Endothelial cell of umbilical vein (primary cell): Measurements from ENCODE around the gene OLFM2. TPM values are rescaled to one million over a fixed set of nuclear protein-coding genes. Genes with fewer than 3 reads are reported as not detected.

Experiments
- BruUV-seq: library from RNA; stranded (reverse); fragments of 400-500 nt; replicated peaks from 2 replicates; lab custom pipeline; 2021; lab: Mats Ljungman, UMichigan
- CTCF ChIA-PET: fragments of 300-600, 350-600 bp; sonication (Branson Sonifier 250); formaldehyde crosslinking; loops from one replicate; lab custom pipeline; 2021; ENCODE audit warnings: antibody characterized with exemption, inconsistent platforms; lab: Charles Lee
- POLR2A ChIA-PET: fragments of 300-600, 350-600 bp; sonication (Branson Sonifier 250); formaldehyde crosslinking; loops from one replicate; lab custom pipeline; 2021; ENCODE audit warnings: antibody characterized with exemption, inconsistent platforms; lab: Charles Lee
- DNase-seq: peaks from one replicate; pipeline ENCODE4 v3.0.0-alpha.2; 2011; ENCODE audit warnings: low read depth, low spot score
- FAIRE-seq: peaks from 2 replicates; lab custom pipeline; 2011; peaks lifted over from hg19 to GRCh38; lab: Jason Lieb, UNC
- H2AFZ ChIP-seq: 2 replicates; pipeline ENCODE4 v1.6.0; 2012; ENCODE audit warnings: low read depth, low read length, control low read depth, inconsistent platforms
- H3K27ac ChIP-seq: 2 replicates; pipeline ENCODE4 v1.5.1; 2011; ENCODE audit warnings: low read depth, mild to moderate bottlenecking, control low read depth, low read length, moderate library complexity; ENCODE audit not compliant: insufficient read depth
- H3K27me3 ChIP-seq, 2 experiments: 2 replicates each; pipeline versions ENCODE4 v1.6.0 to v1.6.1; 2011; ENCODE audit warnings: low read length in 2 of 2, mixed read lengths in 1 of 2; ENCODE audit not compliant: control insufficient read depth in 2 of 2, insufficient read depth in 2 of 2
- H3K36me3 ChIP-seq, 2 experiments: 2 replicates in 1 of 2; 3 replicates in 1 of 2; pipeline ENCODE4 v1.5.1; 2011; ENCODE audit warnings: low read length in 2 of 2, mild to moderate bottlenecking in 1 of 2, moderate library complexity in 1 of 2; ENCODE audit not compliant: control insufficient read depth in 2 of 2, insufficient read depth in 2 of 2; ENCODE audit errors: extremely low read depth in 1 of 2
- H3K4me1 ChIP-seq: 3 replicates; pipeline ENCODE4 v1.5.1; 2011; ENCODE audit warnings: mild to moderate bottlenecking, low read length; ENCODE audit not compliant: control insufficient read depth, insufficient read depth; ENCODE audit errors: extremely low read depth
- H3K4me2 ChIP-seq: 2 replicates; pipeline ENCODE4 v1.6.1; 2011; ENCODE audit warnings: low read length, control low read depth, mixed read lengths; ENCODE audit not compliant: insufficient read depth
- H3K4me3 ChIP-seq, 3 experiments: fragments of 200-600 bp in 1 of 3; sonication (generic), shearing (Covaris generic) in 1 of 3; replicated peaks in 1 of 3; 2 replicates each; pipeline ENCODE4 v1.5.1; 2011 to 2016; ENCODE audit warnings: control low read depth in 3 of 3, low read length in 3 of 3, mild to moderate bottlenecking in 2 of 3, inconsistent platforms in 1 of 3, low read depth in 1 of 3, moderate library complexity in 1 of 3; ENCODE audit not compliant: insufficient read depth in 1 of 3
- H3K79me2 ChIP-seq: 2 replicates; pipeline ENCODE4 v1.6.0; 2012; ENCODE audit warnings: low read length, inconsistent platforms; ENCODE audit not compliant: control insufficient read depth, insufficient read depth
- H3K9ac ChIP-seq: replicated peaks from 2 replicates; pipeline ENCODE3; 2011; ENCODE audit warnings: low read length, control low read depth; ENCODE audit not compliant: insufficient read depth; ENCODE audit errors: extremely low read depth
- H3K9me1 ChIP-seq: replicated peaks from 3 replicates; pipeline ENCODE4 v1.6.0; 2011; ENCODE audit warnings: mild to moderate bottlenecking, low read length; ENCODE audit not compliant: control insufficient read depth, insufficient read depth; ENCODE audit errors: extremely low read depth
- H3K9me3 ChIP-seq: replicated peaks from 2 replicates; pipeline ENCODE4 v1.5.1; 2012; ENCODE audit warnings: low read length, inconsistent platforms; ENCODE audit not compliant: control insufficient read depth, insufficient read depth
- H4K20me1 ChIP-seq: replicated peaks from 2 replicates; pipeline ENCODE3; 2011; ENCODE audit warnings: mild to moderate bottlenecking, low read length; ENCODE audit not compliant: control insufficient read depth, insufficient read depth; ENCODE audit errors: extremely low read depth
- EZH2 ChIP-seq: IDR thresholded peaks from 2 replicates; pipeline ENCODE4 v1.6.1; 2012; ENCODE audit warnings: borderline replicate concordance, low read depth, mild to moderate bottlenecking, moderate library complexity, low read length, inconsistent platforms; ENCODE audit not compliant: severe bottlenecking
- FOS ChIP-seq: IDR thresholded peaks from 2 replicates; pipeline ENCODE4 v1.6.1; 2011; ENCODE audit warnings: mild to moderate bottlenecking, low read length, moderate library complexity, borderline replicate concordance; ENCODE audit not compliant: insufficient read depth
- GATA2 ChIP-seq: IDR thresholded peaks from 2 replicates; pipeline ENCODE4 v1.7.0; 2011; ENCODE audit warnings: low read depth, mild to moderate bottlenecking, moderate library complexity, mixed read lengths, low read length; ENCODE audit not compliant: insufficient read length, insufficient read depth
- JUN ChIP-seq: IDR thresholded peaks from 2 replicates; pipeline ENCODE4 v1.6.1; 2011; ENCODE audit warnings: borderline replicate concordance, low read depth; ENCODE audit not compliant: insufficient read length, insufficient read depth
- MYC ChIP-seq: IDR thresholded peaks from one replicate; pipeline ENCODE4 v1.6.1; 2011; ENCODE audit warnings: mild to moderate bottlenecking, low read depth, low read length
- POLR2A ChIP-seq: IDR thresholded peaks from 2 replicates; pipeline ENCODE4 v1.6.1; 2012; ENCODE audit warnings: low read depth, mild to moderate bottlenecking, control low read depth, low read length
- POLR2AphosphoS5 ChIP-seq: IDR thresholded peaks from 2 replicates; pipeline ENCODE4 v1.6.1; 2012; ENCODE audit warnings: low read depth, mild to moderate bottlenecking, control low read depth, low read length, moderate library complexity; ENCODE audit not compliant: insufficient read depth
- dilution Hi-C: fragments of 300-500 bp; cut with MboI; formaldehyde crosslinking; loops from one replicate; pipeline ENCODE4 v1.15.0; 2019; ENCODE audit warnings: low sequenced_read_pairs; ENCODE audit not compliant: extremely low pct_ligation_motif_present
- intact Hi-C: fragments of 100-400 bp; cut with micrococcal nuclease; formaldehyde crosslinking; loops from one replicate; pipeline ENCODE4 v1.10.0; 2022
- polyA plus RNA-seq, 4 experiments: library from polyadenylated mRNA; depleted of rRNA in 3 of 4; stranded (reverse) in 3 of 4; unstranded in 1 of 4; fragments of >200 nt; gene quantifications; 2 replicates each; pipeline versions ENCODE4 v1.2.1 to v1.2.3, GENCODE V29; 2011 to 2012; ENCODE audit warnings: missing spikeins in 1 of 4
- total RNA-seq: library from RNA; stranded (reverse); gene quantifications from 2 replicates; pipeline ENCODE4 v1.2.3, GENCODE V29; 2021
- TF ChIP-seq, protein P1 (sequence below): IDR thresholded peaks from 2 replicates; pipeline ENCODE4 v1.6.1; 2011; ENCODE audit not compliant: insufficient read depth, insufficient read length
- TF ChIP-seq, protein P2 (sequence below), 2 donors: IDR thresholded peaks; 1 replicate in 1 of 2; 2 replicates in 1 of 2; pipeline ENCODE4 v1.5.1; 2011; ENCODE audit warnings: low read length in 2 of 2, mild to moderate bottlenecking in 2 of 2, moderate library complexity in 2 of 2, control low read depth in 1 of 2, inconsistent platforms in 1 of 2, low read depth in 1 of 2; ENCODE audit not compliant: insufficient read depth in 1 of 2; ENCODE audit errors: extremely low read depth in 1 of 2

OLFM2 gene
- total and polyA plus RNA-seq, 2 donors (not counting 3 experiments of a cell fraction or from before 2014, with no cell fraction given), result 0.91 to 1.9 TPM

DNA sequence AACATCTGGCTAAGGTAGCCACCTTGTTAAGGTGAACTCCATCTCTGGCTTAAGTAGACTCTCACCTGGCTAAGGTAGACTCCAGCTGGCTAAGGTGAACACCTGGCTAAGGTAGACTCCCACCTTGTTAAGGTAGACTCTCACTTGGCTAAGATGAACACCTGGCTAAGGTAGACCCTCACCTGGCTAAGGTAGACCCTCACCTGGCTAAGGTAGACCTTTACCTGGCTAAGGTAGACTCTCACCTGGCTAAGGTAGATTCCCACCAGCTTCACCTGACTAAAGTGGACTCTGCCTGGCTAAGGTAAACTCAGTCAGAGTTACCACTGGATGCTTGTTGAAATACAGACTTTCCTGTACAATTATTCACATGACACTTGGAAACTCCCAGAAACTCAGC lies 77.5 kb downstream of the OLFM2 start:
- Histone ChIP-seq H4K20me1 (no peaks in the 10 kb centered on the region), H3K9me1 (no peaks in the 10 kb centered on the region), H2AFZ (no peak overlapping the region), H3K79me2 (no peaks in the 10 kb centered on the region), H3K27ac (no peak overlapping the region), H3K27me3 (no peaks in the 10 kb centered on the region), H3K4me3 (no peak overlapping the region), H3K9me3 (no peaks in the 10 kb centered on the region), H3K9ac (no peak overlapping the region), H3K36me3 (no peaks in the 10 kb centered on the region), H3K4me2 (no peak overlapping the region), H3K4me1 (peaks cover 5% of the 10 kb centered on the region)
- FAIRE-seq, result no peak
- dilution Hi-C loops, result no loop called here
- TF ChIP-seq JUN, result no peak
- no peak for TF ChIP-seq FOS
- no peak for TF ChIP-seq MYC
- no peak for TF ChIP-seq EZH2
- TF ChIP-seq POLR2AphosphoS5, result no peak
- TF ChIP-seq, protein P1, sequence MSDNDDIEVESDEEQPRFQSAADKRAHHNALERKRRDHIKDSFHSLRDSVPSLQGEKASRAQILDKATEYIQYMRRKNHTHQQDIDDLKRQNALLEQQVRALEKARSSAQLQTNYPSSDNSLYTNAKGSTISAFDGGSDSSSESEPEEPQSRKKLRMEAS, result no peak
- TF ChIP-seq GATA2, result no peak
- TF ChIP-seq, protein P2, sequence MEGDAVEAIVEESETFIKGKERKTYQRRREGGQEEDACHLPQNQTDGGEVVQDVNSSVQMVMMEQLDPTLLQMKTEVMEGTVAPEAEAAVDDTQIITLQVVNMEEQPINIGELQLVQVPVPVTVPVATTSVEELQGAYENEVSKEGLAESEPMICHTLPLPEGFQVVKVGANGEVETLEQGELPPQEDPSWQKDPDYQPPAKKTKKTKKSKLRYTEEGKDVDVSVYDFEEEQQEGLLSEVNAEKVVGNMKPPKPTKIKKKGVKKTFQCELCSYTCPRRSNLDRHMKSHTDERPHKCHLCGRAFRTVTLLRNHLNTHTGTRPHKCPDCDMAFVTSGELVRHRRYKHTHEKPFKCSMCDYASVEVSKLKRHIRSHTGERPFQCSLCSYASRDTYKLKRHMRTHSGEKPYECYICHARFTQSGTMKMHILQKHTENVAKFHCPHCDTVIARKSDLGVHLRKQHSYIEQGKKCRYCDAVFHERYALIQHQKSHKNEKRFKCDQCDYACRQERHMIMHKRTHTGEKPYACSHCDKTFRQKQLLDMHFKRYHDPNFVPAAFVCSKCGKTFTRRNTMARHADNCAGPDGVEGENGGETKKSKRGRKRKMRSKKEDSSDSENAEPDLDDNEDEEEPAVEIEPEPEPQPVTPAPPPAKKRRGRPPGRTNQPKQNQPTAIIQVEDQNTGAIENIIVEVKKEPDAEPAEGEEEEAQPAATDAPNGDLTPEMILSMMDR (IDR thresholded peaks at IDR 0.05; ENCODE audit: extremely low read depth in 1 of 2, insufficient read depth in 1 of 2, low read depth in 1 of 2, low read length in 2 of 2), result no peak
- TF ChIP-seq POLR2A, result no peak
- DNase-seq, result no peak
- POLR2A ChIA-PET, result no interaction called here
- no TSS peak for BruUV-seq
- CTCF ChIA-PET, result no interaction called here
- intact Hi-C loops, result no loop called here
